ENCODE data around the gene WWC1. TPM values are rescaled to one million over a fixed set of nuclear protein-coding genes. Genes with fewer than 3 reads are reported as not detected.

WWC1 gene
- total and polyA plus RNA-seq, 7 experiments from 2014 or later, result 0.02 to 1.4 (median 0.66) TPM; not detected in 1

DNA sequence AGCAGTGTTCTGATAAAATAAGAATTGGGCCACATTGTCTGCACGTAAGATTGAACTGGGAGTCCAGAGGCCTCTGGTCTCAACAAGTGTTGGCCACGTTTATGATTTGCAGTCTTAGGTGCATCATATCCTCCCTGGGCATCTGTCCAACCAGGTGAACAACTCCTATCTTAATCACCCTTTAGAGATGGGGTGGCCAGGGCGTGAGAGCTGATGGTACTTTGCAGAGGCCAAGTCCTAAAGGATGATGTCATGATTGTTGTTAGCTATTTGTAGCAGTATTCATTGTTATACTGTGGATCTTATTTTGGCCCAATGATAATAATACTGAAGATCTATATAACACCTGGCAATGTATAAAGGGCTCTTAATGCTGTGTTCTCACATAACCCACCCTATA lies 121.6 kb downstream of the WWC1 start:
- Histone ChIP-seq H3K4me3 (ENCODE audit: low read length) (no peak overlapping the region), H3K4me1 (ENCODE audit: control insufficient read depth in 2 of 2, insufficient read depth in 2 of 2, low read length in 2 of 2) (peaks cover 10 to 11% of the 10 kb centered on the region in 2 donors), H3K36me3 (ENCODE audit: control insufficient read depth in 2 of 3, insufficient read depth in 3 of 3, low read length in 3 of 3) (no peaks in the 10 kb centered on the region), H3K9me3 (ENCODE audit: control insufficient read depth in 2 of 3, low read length in 3 of 3) (no peaks in the 10 kb centered on the region), H3K27me3 (ENCODE audit: control insufficient read depth in 2 of 2, insufficient read depth in 2 of 2, low read length in 2 of 2) (no peaks in the 10 kb centered on the region), H3K27ac (ENCODE audit: low read depth, low read length) (no peak overlapping the region)
- ChIA-PET CTCF (no interaction called here), POLR2A (no interaction called here)
- Mint-ChIP-seq H3K4me3 (no peak overlapping the region), H3K9me3 (no peaks in the 10 kb centered on the region), H3K36me3 (no peaks in the 10 kb centered on the region), H3K4me1 (peaks cover 5 to 20% (median 16%) of the 10 kb centered on the region in 7 donors), H3K27ac (no peak overlapping the region), H3K27me3 (peaks cover 0 to 38% (median 0%) of the 10 kb centered on the region in 5 donors)
- DNase-seq (no peak), ATAC-seq (no peak)
- intact Hi-C loops (cut with micrococcal nuclease), result no loop called here

DNA sequence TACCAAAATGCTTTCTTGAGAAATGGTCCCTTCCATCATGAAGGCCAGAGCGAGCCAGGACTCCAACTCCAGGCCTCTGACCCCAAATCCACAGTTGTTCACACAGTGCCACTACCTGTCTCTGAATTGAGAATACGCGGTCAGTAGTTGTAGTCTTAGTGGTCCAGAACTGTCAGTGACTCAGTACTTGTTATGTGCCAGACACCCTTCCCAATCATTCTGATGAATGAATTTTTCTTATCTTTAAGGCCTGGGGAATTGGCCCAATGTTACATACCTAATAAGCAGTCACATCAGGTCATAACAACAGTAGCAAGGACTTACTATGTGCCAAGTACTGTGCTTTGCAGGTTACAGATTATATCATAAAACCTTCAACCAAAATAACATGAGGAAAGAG lies 122.2 kb downstream of the WWC1 start:
- Mint-ChIP-seq H3K4me3 (no peak overlapping the region), H3K36me3 (no peaks in the 10 kb centered on the region), H3K27me3 (peaks cover 0 to 38% (median 0%) of the 10 kb centered on the region in 5 donors), H3K4me1 (peaks cover 5 to 20% (median 16%) of the 10 kb centered on the region in 7 donors), H3K27ac (no peak overlapping the region), H3K9me3 (no peaks in the 10 kb centered on the region)
- intact Hi-C loops (cut with micrococcal nuclease), result no loop called here
- CTCF ChIA-PET, result no interaction called here
- ATAC-seq (no peak), DNase-seq (no peak)
- Histone ChIP-seq H3K27me3 (ENCODE audit: control insufficient read depth in 2 of 2, insufficient read depth in 2 of 2, low read length in 2 of 2) (no peaks in the 10 kb centered on the region), H3K27ac (ENCODE audit: low read depth, low read length) (no peak overlapping the region), H3K4me3 (ENCODE audit: low read length) (no peak overlapping the region), H3K36me3 (ENCODE audit: control insufficient read depth in 2 of 3, insufficient read depth in 3 of 3, low read length in 3 of 3) (no peaks in the 10 kb centered on the region), H3K9me3 (ENCODE audit: control insufficient read depth in 2 of 3, low read length in 3 of 3) (no peaks in the 10 kb centered on the region), H3K4me1 (ENCODE audit: control insufficient read depth in 2 of 2, insufficient read depth in 2 of 2, low read length in 2 of 2) (peaks cover 10 to 11% of the 10 kb centered on the region in 2 donors)
- POLR2A ChIA-PET, result no interaction called here

DNA sequence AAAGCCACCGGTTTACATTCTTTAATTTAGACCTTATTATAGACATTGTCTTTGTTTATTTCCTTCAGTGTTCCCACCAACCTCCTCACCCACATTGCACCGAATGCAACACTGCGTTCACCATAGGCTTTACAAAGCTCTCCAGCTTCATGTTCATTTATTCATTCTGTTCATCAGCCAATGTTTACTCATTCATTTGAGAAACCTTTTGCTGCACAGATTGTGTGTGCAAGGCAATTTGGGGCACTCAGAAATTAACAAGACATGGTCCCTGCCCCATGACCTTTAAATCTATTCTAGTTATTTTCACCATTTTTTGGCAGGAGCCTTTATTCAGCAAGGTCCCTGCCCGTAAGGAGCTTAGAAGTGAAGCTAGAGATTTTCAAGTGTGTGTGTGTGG lies 124.0 kb downstream of the WWC1 start:
- H3K9me3 ChIP-seq (ENCODE audit: control insufficient read depth in 2 of 3, low read length in 3 of 3), result no peaks in the 10 kb centered on the region
- no peaks in the 10 kb centered on the region for H3K9me3 Mint-ChIP-seq
- ChIA-PET CTCF (no interaction called here), POLR2A (no interaction called here)
- H3K4me1 Mint-ChIP-seq, result peaks cover 0 to 4% (median under 1%) of the 10 kb centered on the region in 7 donors
- H3K4me3 ChIP-seq (ENCODE audit: low read length), result no peak overlapping the region
- peaks cover 0 to 2% of the 10 kb centered on the region in 2 donors for H3K4me1 ChIP-seq (ENCODE audit: control insufficient read depth in 2 of 2, insufficient read depth in 2 of 2, low read length in 2 of 2)
- H3K36me3 Mint-ChIP-seq, result no peaks in the 10 kb centered on the region
- DNase-seq (no peak), ATAC-seq (no peak)
- intact Hi-C loops (cut with micrococcal nuclease), result no loop called here
- H3K4me3 Mint-ChIP-seq, result no peak overlapping the region
- peak overlapping the region in 1 of 9 donors; percentile 41 for H3K27ac Mint-ChIP-seq
- peaks cover 0 to 23% (median 0%) of the 10 kb centered on the region in 5 donors for H3K27me3 Mint-ChIP-seq
- no peak overlapping the region for H3K27ac ChIP-seq (ENCODE audit: low read depth, low read length)
- no peaks in the 10 kb centered on the region for H3K27me3 ChIP-seq (ENCODE audit: control insufficient read depth in 2 of 2, insufficient read depth in 2 of 2, low read length in 2 of 2)
- H3K36me3 ChIP-seq (ENCODE audit: control insufficient read depth in 2 of 3, insufficient read depth in 3 of 3, low read length in 3 of 3), result no peaks in the 10 kb centered on the region

DNA sequence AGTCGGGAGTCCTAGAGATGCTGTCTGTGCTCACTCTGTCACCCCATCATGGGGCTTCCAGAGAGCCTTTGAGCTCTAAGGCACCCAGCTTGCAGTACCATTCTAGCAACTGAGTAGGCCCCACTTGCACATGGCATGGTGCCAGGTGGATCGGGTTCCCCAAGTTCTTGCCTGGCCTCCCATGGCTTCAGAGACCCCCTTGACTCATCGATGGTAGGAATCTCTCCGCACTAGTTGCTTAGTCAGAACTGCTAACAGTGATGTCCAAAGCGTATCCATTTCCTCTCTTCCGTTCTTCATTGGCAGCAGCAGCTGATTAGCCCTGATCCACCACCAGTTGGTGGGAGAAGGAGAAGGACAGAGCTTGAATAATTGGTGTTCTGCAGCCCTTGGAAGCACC lies 124.5 kb downstream of the WWC1 start:
- ATAC-seq (no peak), DNase-seq (no peak)
- Histone ChIP-seq H3K9me3 (ENCODE audit: control insufficient read depth in 2 of 3, low read length in 3 of 3) (no peaks in the 10 kb centered on the region), H3K27ac (ENCODE audit: low read depth, low read length) (no peak overlapping the region), H3K4me3 (ENCODE audit: low read length) (no peak overlapping the region), H3K27me3 (ENCODE audit: control insufficient read depth in 2 of 2, insufficient read depth in 2 of 2, low read length in 2 of 2) (no peaks in the 10 kb centered on the region), H3K4me1 (ENCODE audit: control insufficient read depth in 2 of 2, insufficient read depth in 2 of 2, low read length in 2 of 2) (no peaks in the 10 kb centered on the region), H3K36me3 (ENCODE audit: control insufficient read depth in 2 of 3, insufficient read depth in 3 of 3, low read length in 3 of 3) (no peaks in the 10 kb centered on the region)
- H3K27me3 Mint-ChIP-seq, result peaks cover 0 to 22% (median 0%) of the 10 kb centered on the region in 5 donors
- intact Hi-C loops (cut with micrococcal nuclease), result no loop called here
- H3K36me3 Mint-ChIP-seq, result no peaks in the 10 kb centered on the region
- CTCF ChIA-PET, result no interaction called here
- H3K27ac Mint-ChIP-seq, result no peak overlapping the region
- H3K4me3 Mint-ChIP-seq, result no peak overlapping the region
- peaks cover 0 to 5% (median 0%) of the 10 kb centered on the region in 7 donors for H3K4me1 Mint-ChIP-seq
- POLR2A ChIA-PET, result no interaction called here
- H3K9me3 Mint-ChIP-seq, result no peaks in the 10 kb centered on the region

DNA sequence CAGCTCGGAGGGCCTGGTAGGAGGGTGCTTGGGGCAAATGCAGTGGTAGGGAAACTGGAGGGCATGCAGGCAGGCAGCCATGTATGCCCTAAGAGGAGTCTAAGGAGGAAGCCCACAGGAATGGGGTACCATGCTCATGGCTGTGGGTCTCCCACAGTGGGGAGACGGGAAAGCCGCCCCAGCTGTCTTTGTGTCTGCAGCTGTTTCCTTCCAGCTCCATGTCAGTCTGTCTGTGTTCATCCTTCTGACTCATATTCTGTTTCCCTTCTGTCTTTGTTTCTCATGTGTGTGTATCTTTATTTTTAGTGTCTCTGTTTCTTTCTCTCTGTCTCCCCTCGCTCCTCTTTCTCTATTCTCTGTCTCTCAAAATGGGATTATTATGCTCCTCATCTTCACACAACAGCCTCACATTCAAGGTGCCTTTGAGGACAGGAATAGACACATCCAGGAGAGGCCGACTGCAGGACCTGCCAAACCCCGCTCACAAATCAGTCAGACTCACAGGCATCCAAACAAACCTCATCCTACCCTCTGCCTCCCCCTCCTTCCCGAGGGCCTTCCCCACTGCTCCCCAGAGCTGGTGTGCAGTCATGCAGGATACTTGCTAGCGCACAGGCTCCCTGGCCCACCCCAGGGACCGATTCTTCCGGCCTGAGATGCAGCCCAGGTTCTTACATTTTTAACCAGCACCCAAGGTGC lies 126.4 kb downstream of the WWC1 start:
- Mint-ChIP-seq H3K4me3 (no peak overlapping the region), H3K27me3 (peaks cover 0 to 9% (median 0%) of the 10 kb centered on the region in 5 donors), H3K9me3 (no peaks in the 10 kb centered on the region), H3K27ac (no peak overlapping the region), H3K36me3 (no peaks in the 10 kb centered on the region), H3K4me1 (peaks cover 0 to 6% (median 0%) of the 10 kb centered on the region in 7 donors)
- ATAC-seq (no peak), DNase-seq (no peak)
- intact Hi-C loops (cut with micrococcal nuclease), result no loop called here
- Histone ChIP-seq H3K4me1 (ENCODE audit: control insufficient read depth in 2 of 2, insufficient read depth in 2 of 2, low read length in 2 of 2) (no peaks in the 10 kb centered on the region), H3K9me3 (ENCODE audit: control insufficient read depth in 2 of 3, low read length in 3 of 3) (no peaks in the 10 kb centered on the region), H3K27ac (ENCODE audit: low read depth, low read length) (no peak overlapping the region), H3K36me3 (ENCODE audit: control insufficient read depth in 2 of 3, insufficient read depth in 3 of 3, low read length in 3 of 3) (no peaks in the 10 kb centered on the region), H3K4me3 (ENCODE audit: low read length) (no peak overlapping the region), H3K27me3 (ENCODE audit: control insufficient read depth in 2 of 2, insufficient read depth in 2 of 2, low read length in 2 of 2) (no peaks in the 10 kb centered on the region)
- ChIA-PET CTCF (no interaction called here), POLR2A (no interaction called here)

DNA sequence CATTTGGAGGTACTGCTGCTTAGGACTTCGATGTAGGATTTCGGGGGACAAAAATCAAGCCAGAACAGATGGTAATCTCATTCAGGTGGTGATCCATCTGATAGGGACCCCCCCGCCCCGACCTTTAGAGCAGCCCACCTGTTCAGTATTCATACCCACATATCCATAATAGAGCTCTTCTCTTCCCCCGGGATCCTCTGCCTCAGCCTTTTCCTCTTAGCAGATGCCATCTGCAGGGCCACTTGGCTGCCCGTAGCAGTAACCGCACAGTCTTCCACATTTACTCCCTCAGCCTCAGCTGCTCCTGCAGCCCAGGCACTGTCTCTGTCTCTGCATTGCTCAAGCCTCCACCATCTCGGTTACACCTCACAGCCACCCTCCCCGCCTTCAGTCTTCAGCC lies 129.0 kb downstream of the WWC1 start:
- POLR2A ChIA-PET, result no interaction called here
- Mint-ChIP-seq H3K36me3 (peaks cover 0 to 3% (median 0%) of the 10 kb centered on the region in 5 donors), H3K4me1 (peaks cover 0 to 6% (median 0%) of the 10 kb centered on the region in 7 donors), H3K4me3 (no peak overlapping the region), H3K27me3 (peaks cover 0 to 2% (median 0%) of the 10 kb centered on the region in 5 donors), H3K27ac (peak overlapping the region in 1 of 9 donors; percentile 33), H3K9me3 (no peaks in the 10 kb centered on the region)
- Histone ChIP-seq H3K27me3 (ENCODE audit: control insufficient read depth in 2 of 2, insufficient read depth in 2 of 2, low read length in 2 of 2) (no peaks in the 10 kb centered on the region), H3K27ac (ENCODE audit: low read depth, low read length) (no peak overlapping the region), H3K4me1 (ENCODE audit: control insufficient read depth in 2 of 2, insufficient read depth in 2 of 2, low read length in 2 of 2) (no peaks in the 10 kb centered on the region), H3K36me3 (ENCODE audit: control insufficient read depth in 2 of 3, insufficient read depth in 3 of 3, low read length in 3 of 3) (no peaks in the 10 kb centered on the region), H3K4me3 (ENCODE audit: low read length) (no peak overlapping the region), H3K9me3 (ENCODE audit: control insufficient read depth in 2 of 3, low read length in 3 of 3) (no peaks in the 10 kb centered on the region)
- DNase-seq (no peak), ATAC-seq (no peak)
- CTCF ChIA-PET, result no interaction called here
- intact Hi-C loops (cut with micrococcal nuclease), result no loop called here

DNA sequence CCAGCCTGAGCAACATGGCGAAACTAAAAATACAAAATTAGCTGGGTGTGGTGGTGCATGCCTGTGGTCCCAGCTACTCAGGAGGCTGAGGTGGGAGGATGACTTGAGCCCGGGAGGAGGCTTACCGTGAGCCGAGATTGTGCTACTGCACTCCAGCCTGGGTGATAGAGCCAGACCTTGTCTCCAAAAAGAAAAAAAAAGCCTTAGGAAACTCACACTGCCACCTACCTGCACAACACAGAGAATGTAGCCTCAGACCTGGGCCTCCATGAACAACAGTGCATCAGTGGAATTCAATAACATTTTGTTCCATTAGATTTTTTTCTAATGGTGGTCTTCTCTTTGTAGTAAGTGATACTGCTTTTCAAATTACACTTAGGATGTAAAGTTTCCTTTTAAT lies 131.0 kb downstream of the WWC1 start:
- Histone ChIP-seq H3K9me3 (ENCODE audit: control insufficient read depth in 2 of 3, low read length in 3 of 3) (no peaks in the 10 kb centered on the region), H3K27ac (ENCODE audit: low read depth, low read length) (no peak overlapping the region), H3K4me1 (ENCODE audit: control insufficient read depth in 2 of 2, insufficient read depth in 2 of 2, low read length in 2 of 2) (no peaks in the 10 kb centered on the region), H3K27me3 (ENCODE audit: control insufficient read depth in 2 of 2, insufficient read depth in 2 of 2, low read length in 2 of 2) (no peaks in the 10 kb centered on the region), H3K36me3 (ENCODE audit: control insufficient read depth in 2 of 3, insufficient read depth in 3 of 3, low read length in 3 of 3) (no peaks in the 10 kb centered on the region), H3K4me3 (ENCODE audit: low read length) (no peak overlapping the region)
- intact Hi-C loops (cut with micrococcal nuclease), result loop anchor here (1.0 kb wide), 1 partner anchor 153 kb away; no protein-coding TSS in a partner anchor
- H3K36me3 Mint-ChIP-seq, result peaks cover 0 to 3% (median 0%) of the 10 kb centered on the region in 5 donors
- ChIA-PET CTCF (no interaction called here), POLR2A (interaction anchor here (0.6 kb wide), 1 partner anchor 20 kb away, joined by 4 read pairs; no protein-coding TSS in a partner anchor)
- no peak overlapping the region for H3K27ac Mint-ChIP-seq
- DNase-seq, result no peak
- H3K4me3 Mint-ChIP-seq, result no peak overlapping the region
- peaks cover 0 to 2% (median 0%) of the 10 kb centered on the region in 5 donors for H3K27me3 Mint-ChIP-seq
- ATAC-seq, result no peak
- H3K9me3 Mint-ChIP-seq, result no peaks in the 10 kb centered on the region
- peaks cover 0 to 6% (median 0%) of the 10 kb centered on the region in 7 donors for H3K4me1 Mint-ChIP-seq

Data from naive thymus-derived CD4-positive, alpha-beta T cell (primary cell).